ENCODE measurements around the gene TMCO6. TPM values are rescaled to one million over a fixed set of nuclear protein-coding genes. Genes with fewer than 3 reads are reported as not detected.

TMCO6 gene
- total and polyA plus RNA-seq, 2 of the 8 experiments (the other 6 are each of a cell fraction or from before 2014, with no cell fraction given) = 29.0 to 40.9 TPM

GRCh38 chr5:140678993-140679392 is 39.7 kb downstream of the TMCO6 start:
- 95% methylated on average over 7 of the region's 7 CpGs; no CpG with 5 or more reads in 1 of the 2 experiments for WGBS, 2 experiments (ENCODE audit: extremely low coverage in 1 of 2, insufficient coverage in 1 of 2, insufficient read length in 1 of 2, insufficient replicate concordance in 2 of 2, low coverage in 1 of 2, low lambda C conversion rate in 2 of 2, missing lambda C conversion rate in 1 of 2)
- Histone ChIP-seq H3K4me2 (ENCODE audit: insufficient read depth in 1 of 2, low read depth in 2 of 2, low read length in 2 of 2) (no peak overlapping the region), H3K4ac (replicated peaks; ENCODE audit: insufficient read length, low read depth, low read length) (no peak overlapping the region), H3K27ac (ENCODE audit: low read depth, low read length) (no peak overlapping the region), H3K23ac (ENCODE audit: insufficient read length) (no peak overlapping the region), H3K27me3 (replicated peaks in 1 of 4; ENCODE audit: control insufficient read depth in 3 of 4, extremely low read depth in 1 of 4, insufficient read depth in 3 of 4, low read length in 3 of 4) (no peaks in the 10 kb centered on the region), H2AK5ac (ENCODE audit: low read depth, low read length) (no peak overlapping the region), H4K5ac (ENCODE audit: insufficient read length, low read depth, low read length) (no peak overlapping the region), H3K36me3 (ENCODE audit: control insufficient read depth in 2 of 4, insufficient read depth in 4 of 4, low read length in 3 of 4) (peaks cover 10 to 52% (median 36%) of the 10 kb centered on the region in 4 experiments), H2AFZ (ENCODE audit: low read length) (no peak overlapping the region), H3K4me3 (ENCODE audit: extremely low read depth in 1 of 4, insufficient read depth in 2 of 4, low read depth in 3 of 4, low read length in 4 of 4) (no peak overlapping the region), H2BK15ac (ENCODE audit: low read length) (no peak overlapping the region), H4K8ac (ENCODE audit: extremely low read depth, insufficient read depth, low read length) (no peak overlapping the region), H3K56ac (replicated peaks; ENCODE audit: insufficient read length, low read depth, low read length) (no peak overlapping the region), H3K9me3 (ENCODE audit: insufficient read depth in 2 of 2, low read depth in 1 of 2, low read length in 1 of 2) (no peaks in the 10 kb centered on the region), H3K79me1 (ENCODE audit: low read depth, low read length) (no peaks in the 10 kb centered on the region), H3K9ac (replicated peaks in 1 of 4; ENCODE audit: extremely low read depth in 1 of 4, low read depth in 3 of 4, low read length in 3 of 4) (no peak overlapping the region), H2BK12ac (ENCODE audit: low read depth, low read length) (no peak overlapping the region), H2BK20ac (ENCODE audit: low read length) (no peak overlapping the region), H3K23me2 (ENCODE audit: low read depth, low read length) (no peaks in the 10 kb centered on the region), H3K18ac (ENCODE audit: extremely low read depth, low read length) (no peak overlapping the region), H3K79me2 (ENCODE audit: control insufficient read depth in 1 of 2, insufficient read depth in 2 of 2, low read length in 2 of 2) (no peaks in the 10 kb centered on the region), H2BK120ac (replicated peaks; ENCODE audit: low read depth, low read length) (no peak overlapping the region), H4K91ac (replicated peaks; ENCODE audit: insufficient read length, low read length) (no peak overlapping the region), H3K4me1 (replicated peaks in 1 of 4; ENCODE audit: control insufficient read depth in 3 of 4, insufficient read depth in 4 of 4, low read length in 3 of 4) (no peaks in the 10 kb centered on the region), H4K20me1 (replicated peaks in 1 of 2; ENCODE audit: control insufficient read depth in 1 of 2, insufficient read depth in 2 of 2, low read length in 2 of 2) (peaks cover 0 to 2% of the 10 kb centered on the region in 2 experiments), H2BK5ac (ENCODE audit: low read depth, low read length) (no peak overlapping the region), H3K14ac (ENCODE audit: insufficient read length) (no peak overlapping the region)
- DNase-seq (ENCODE audit: low read depth in 1 of 2, low spot score in 2 of 2) (no peak), FAIRE-seq (no peak)
- TF ChIP-seq CBX8 (IDR thresholded peaks at IDR 0.05; ENCODE audit: borderline replicate concordance, low read depth, low read length) = no peak
- no peak for TF ChIP-seq HDAC2 (IDR thresholded peaks at IDR 0.05; ENCODE audit: borderline replicate concordance in 1 of 2, low read depth in 2 of 2, low read length in 2 of 2)
- CTCF ChIA-PET (ENCODE audit: partially characterized antibody) = no interaction called here
- POLR2A ChIA-PET (ENCODE audit: partially characterized antibody) = interaction anchor here (1.1 to 3.1 kb wide), 5 partner anchors 10 to 216 kb away, joined by 3 to 8 read pairs (median 5); partner anchors contain the start of genes HARS1 and HARS2

All from H1 (cell line).